Stimulated activated CD4-positive, alpha-beta T cell treated with anti-CD3 and anti-CD28 coated beads, Interleukin-4, amount 100 ng/mL, for 1 hour (primary cell): ENCODE results near the gene ARHGAP42.

ENCODE experiments used
- DNase-seq: peaks from one replicate; pipeline ENCODE4 v3.0.0-alpha.2; 2020

Gene ARHGAP42

DNA sequence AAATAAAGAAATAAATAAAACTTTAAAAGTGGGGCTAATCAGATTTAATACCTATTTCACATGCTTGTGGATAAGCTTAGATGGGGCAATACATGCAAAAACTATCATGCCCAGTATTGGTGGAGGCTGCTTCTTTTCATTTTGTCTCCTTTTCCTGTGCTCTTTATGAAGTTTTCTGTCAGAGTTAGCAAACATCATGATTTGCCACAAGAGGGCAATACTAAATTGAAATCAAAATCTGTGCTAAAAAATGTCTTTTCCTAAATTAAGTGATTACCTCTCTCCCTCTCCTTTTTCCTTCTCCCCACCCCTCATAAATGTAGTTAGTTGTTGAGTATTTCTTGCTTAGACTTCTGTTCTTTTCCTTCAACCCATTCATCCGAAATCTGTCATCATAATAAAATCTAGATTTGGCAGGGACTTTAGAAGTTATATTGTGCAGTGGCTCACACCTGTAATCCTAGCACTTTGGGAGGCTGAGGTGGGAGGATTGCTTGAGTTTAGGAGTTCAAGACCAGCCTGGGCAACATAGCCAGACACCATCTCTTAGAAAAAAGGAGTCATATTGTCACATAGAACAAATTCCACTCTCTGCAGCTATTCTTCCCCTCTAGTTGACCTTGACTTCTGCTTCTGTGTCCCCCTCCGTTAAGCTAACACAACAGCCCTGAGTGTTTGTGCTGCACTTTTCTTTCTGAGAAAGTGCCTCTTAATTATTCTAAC is 4.7 kb upstream of the ARHGAP42 start:
- no peak for DNase-seq

DNA sequence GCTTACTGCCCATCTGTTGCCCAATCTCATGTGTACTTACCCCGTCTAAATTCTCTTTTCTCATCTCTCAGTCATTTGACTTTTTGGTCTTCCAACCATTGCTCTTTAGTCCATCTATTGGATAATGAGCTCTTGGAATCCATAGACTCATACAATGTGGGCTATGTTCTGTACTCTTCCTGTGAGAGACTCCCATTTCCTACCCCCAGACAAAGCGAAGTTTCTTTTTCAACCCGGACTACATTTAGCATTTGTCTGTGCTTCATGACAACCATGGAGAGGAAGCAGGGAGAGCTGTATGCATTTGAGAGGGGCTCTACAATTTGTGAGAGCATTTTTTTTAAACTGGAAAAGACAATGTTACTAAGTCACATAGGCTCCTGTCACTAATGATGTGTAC is 4.0 kb upstream of the ARHGAP42 start:
- no peak for DNase-seq

DNA sequence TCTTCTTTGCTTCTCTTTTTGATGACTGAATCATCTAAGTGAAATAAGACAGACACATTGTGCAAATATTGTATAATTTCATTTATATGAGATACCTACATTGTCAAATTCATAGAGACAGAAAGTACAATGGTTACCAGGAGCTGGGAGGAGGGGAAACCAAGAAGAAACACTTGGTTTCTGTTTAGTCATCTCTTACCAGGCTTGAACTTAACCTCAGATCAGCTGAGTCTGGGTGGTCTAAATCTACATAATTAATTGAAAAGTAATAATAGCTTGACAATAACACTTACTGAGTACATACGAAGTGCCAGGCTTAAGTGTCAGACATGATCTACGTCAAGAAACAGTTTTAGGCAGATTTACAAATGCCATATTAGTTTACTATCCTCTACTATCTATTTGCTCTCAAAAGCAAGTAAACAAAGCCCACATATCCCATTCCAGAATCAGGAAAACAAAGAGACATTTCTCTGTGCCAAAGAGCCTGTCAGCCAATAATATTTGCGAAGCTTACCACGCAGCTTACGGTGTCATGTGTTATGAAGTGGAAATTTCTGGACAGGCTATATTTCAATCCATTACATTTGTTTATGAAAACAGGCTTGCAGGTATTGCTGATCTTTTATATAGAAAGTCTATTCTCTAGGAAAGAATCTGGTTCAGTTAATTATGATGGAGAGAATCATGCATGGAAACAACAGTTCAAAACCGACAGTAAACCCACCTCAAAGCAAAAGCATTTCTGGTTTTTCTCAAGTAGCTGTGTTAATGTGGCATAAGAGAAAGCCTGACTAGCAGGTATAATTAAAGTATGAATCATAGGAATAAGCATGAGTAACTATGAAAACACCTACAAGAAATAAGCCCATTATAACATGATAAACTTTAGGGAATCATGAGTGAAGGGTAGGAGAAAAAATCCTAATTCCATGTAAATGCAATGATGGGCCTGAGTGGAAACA is 2.7 kb upstream of the ARHGAP42 start:
- DNase-seq: no peak

DNA sequence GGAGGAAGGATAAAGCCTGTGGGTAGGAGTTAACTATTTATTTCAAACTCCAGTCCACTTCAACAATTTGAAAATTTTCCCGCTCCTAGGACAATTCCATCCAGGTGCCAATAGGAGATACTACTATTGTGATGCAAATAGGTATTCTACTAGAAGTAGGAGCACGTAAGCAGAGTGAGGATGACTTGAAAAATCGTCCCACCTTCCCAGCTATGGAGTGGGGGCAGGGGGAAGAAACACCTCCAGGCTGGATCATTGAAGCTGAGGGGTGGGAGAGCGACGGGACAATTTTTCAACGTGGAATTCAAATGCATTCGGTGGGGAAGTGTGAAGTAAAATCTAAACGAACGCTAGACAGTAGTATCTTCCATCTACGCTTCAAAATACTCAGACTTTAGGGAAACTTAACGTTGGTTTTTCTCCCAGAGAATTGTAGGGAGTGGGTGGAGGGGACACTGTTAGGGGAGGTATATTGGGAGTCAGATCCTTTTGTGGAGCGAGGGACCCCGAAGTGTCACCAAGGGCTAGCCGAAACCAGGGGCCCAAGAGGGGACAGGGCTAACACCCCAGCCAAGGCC is 523 bp upstream of the ARHGAP42 start:
- no peak for DNase-seq

DNA sequence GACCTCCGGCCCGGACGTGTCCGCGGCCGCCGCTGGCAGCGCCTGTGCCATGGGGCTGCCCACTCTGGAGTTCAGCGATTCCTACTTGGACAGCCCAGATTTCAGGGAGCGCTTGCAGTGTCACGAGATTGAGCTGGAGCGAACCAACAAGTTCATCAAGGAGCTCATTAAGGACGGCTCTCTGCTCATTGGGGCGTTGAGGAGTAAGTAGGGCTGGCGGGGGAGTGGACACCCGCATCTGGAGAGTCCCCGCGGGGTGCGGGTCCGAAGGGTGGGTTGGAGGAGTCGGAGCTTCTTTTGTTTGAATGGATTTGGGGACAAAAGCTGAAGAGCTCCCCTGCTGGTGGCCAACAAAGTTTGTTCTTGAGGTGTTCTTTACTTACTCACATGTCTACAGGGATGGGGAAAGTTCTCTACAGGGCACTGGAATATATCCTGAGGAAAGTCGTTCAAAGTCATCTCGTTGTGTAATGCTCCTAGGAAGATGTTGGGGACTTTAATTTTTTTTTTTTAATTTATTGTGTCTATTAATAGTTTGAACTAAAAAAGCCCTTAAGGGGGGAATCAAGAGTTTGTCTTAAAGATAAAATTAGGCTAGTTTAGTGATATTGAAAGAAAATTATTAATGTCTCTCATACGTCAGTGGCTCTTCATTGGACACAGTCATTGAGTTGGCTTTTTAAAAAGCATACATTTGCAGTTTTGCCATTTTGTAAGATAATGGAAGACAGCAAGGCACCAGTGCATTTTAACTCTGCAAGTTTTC is 725 bp downstream of the ARHGAP42 start:
- DNase-seq: no peak

DNA sequence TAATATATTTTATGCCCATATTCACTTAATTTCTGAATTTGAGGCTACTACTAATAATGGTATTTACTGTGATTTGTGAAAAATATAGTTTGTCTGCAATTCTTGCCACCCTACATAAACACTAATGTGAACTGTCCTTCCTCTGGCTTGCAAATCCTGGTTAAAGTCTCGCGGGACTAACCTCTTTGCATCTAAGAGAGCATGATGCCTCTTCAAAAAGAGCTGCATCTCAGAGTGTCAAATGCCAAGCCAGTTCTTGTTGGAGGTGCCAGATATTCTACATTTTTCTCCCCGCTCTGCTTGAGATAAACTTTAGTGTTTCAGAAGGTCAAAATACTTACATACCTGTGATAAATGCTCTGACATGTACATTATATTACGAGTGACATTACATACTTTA is 2.1 kb downstream of the ARHGAP42 start:
- DNase-seq: no peak

DNA sequence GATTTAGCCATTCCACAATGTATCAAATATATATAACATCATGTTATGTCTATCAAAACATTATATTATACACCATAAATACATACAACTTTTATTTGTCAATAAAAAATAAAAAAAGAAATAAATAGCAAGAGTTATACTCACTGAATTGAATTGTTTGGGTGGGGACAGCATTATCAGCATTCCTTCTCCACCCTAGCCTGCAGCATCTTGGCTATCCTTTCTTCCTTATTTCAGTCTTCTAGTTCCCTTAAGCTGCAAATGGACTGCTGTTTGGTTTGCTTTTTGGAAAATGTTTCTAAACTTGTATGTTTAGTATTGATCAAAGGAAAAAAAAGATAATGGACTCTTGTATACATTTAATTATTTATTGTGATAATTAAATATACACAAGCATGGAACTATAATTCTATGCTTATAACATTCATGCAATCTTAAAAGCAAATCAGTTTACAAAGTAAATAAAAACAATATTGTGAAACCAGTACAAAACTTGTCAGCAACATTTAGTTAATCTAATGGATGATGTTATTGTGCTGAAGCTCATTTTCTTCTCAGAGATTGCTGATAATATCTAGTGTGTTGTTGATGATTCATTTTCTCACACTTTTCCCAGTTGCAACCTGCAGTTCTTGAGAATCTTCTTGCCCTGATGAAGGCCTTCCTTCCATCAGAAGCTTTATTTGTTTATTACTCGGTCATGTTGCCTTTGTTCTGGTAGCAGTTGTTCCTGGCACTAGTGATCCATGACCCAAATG is 5.0 kb downstream of the ARHGAP42 start:
- no peak for DNase-seq

DNA sequence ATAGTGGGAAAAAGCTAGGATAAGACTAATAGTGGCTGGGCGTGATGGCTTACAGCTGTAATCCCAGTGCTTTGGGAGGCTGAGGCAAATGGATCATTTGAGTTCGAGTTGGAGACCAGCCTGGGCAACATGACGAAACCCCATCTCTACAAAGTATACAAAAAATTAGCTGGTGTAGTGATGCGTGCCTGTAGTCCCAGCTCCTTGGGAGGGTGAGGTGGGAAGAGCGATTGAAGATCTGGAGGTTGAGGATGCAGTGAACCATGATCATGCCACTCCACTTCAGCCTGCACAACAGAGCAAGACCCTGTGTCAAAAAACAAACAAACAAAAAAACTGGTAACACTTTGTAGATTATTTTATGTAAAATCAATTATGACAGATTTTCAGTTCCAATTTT is 8.8 kb downstream of the ARHGAP42 start:
- DNase-seq: no peak

DNA sequence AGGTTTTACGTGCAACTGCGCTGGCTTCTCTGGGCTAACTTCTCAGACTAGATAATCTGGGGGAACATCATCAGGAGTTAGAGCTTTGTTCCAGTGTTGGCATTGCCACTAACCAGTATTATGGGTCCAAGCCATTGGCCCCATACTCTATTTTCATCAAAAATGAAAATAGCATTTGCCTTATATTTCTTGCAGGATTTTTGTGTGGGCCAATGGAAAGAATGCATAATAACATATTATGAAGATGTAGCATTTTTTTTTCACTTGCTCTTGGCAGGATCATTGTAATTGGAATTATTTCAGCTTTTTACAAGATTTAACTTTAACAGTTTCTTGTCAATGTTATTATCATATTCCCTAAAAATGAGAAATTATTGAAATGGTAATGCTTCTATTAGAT is 16.1 kb downstream of the ARHGAP42 start:
- no peak for DNase-seq

DNA sequence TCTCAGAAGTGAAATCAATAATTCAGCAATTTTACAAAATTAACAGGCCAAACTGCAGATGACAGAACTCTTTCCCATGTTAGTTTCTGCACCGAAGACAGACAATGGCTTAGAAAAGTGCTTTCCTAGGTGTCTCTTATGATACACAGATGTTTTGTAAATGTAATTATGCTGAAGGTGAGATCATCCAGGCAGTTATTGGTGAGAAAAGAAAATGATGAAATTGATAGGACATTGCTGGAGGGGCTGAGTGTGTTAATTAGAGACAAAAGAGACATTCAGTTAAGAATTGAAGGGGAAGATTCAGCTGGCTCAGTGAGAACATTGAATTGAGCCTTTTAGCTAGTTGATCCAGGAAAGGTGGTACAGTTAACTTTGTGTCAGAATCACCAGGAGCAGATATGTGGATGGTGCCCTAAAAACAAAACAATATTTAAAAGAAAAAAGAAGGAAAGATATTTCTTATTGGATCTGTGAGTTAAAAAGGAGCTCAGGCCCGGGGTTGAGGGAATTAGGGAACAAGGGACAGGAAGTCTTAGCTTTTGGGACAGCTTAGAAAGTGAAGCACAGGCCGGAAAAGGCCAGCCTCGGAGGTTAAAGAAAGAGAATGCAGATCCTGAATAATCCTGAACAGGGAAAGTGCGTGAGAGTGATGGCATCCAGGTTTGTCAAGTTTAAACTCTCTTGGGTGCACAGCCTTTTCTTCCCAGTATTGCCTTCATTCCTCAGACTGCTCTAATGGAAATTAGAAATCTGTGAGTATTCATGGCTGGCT is 16.9 kb downstream of the ARHGAP42 start:
- no peak for DNase-seq

DNA sequence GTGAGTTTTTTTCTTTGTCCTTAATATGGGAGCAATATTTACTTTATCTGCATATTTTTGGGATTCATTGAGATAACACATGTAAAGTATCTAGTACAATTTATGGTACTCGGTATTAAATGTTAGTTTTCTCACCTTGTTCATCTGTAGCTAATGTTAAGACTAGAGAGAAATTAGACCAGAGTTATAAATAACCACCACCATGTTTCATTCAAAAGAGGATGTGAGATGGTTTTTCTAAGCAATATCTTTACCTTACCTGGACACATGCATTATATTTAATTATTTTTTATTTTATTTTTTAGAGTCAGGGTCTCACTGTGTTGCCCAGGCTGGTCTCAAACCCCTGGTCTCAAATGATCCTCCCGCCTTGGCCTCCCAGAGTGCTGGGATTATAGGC is 18.4 kb downstream of the ARHGAP42 start:
- no peak for DNase-seq

DNA sequence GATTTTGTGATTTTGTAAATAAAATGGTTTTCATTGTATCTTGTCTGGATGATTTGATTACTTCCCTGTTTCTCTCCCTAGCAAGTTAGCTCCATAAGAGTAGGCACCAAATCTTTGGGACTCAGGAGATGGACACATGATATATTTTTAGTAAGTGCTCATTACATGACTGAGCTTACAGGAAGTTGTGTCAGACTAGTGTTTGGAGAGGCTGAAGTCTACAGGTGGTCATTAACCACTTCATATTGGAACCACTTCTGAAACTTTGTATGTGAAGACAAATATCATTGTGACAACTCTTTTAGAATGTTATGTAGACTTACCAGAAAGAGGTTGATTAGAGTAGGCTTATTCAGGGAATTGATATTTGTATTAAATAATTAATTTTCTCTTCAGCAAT is 19.1 kb downstream of the ARHGAP42 start:
- DNase-seq: no peak

DNA sequence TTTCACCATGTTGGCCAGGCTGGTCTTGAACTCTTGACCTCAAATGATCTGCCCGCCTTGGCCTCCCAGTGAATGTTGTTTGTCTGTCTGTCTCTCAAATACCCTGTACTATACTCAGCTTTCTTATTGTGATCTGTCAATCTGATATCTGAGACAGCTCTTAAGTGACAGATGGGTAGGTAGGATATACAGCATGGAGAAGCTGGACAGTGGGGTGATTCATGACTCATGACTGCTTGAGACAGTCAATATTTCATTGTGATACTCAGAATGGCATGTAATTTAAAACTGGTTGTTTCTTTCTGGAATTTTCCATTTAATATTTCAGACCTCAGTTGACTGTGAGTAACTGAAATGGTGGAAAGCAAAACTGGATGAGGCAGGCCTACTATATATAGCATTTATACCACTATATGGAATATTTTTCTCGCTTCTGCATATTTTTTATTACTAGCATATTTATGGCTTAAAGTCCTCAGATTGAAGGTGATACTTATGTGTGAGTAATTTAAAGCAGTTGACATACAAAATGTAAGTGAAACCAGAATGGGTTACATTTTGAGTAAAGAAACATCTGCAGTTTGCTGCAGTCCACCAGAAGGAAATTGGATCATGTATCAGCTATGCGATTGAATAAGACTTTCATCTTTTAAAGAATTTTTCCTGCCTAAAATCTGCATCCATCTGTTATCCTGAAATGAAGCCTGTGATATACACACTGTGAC is 22.3 kb downstream of the ARHGAP42 start:
- no peak for DNase-seq

DNA sequence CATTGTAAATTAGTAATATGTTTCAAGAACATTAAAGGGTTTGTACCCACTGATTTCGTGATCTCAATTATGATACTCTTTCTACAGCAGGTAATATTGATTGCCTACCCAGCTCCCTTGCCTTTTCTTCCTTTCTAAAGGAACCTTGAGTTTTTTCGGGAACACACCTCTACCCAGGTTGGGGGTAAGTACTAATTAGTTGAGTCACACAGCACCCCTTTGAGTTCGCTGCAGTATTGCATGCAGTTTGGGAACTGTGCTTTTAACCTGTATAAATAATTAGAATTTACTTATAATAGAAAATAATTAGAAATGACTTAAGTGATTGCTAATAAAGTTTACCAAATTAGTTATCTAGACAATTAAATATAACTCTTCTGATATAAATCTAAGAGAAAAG is 24.9 kb downstream of the ARHGAP42 start:
- no peak for DNase-seq

DNA sequence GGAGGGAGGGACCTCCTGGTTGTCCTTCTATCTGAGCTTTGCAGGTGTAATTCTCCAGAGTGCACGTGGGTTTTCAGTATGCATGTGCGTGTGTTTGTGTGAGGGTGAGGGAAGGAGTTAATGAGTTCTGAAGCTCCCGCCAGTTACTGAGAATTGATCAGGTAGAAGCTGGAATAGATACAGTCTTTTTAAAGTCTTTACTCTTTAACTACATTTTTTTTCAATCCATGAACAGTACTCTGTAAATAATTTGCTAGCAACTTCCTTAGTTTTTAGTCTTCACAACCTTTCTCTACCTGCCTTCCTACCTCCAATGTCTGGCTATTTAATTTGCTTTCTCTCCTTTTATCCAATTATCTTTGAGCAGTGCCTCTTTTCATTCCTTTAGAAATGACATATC is 25.5 kb downstream of the ARHGAP42 start:
- DNase-seq: no peak

DNA sequence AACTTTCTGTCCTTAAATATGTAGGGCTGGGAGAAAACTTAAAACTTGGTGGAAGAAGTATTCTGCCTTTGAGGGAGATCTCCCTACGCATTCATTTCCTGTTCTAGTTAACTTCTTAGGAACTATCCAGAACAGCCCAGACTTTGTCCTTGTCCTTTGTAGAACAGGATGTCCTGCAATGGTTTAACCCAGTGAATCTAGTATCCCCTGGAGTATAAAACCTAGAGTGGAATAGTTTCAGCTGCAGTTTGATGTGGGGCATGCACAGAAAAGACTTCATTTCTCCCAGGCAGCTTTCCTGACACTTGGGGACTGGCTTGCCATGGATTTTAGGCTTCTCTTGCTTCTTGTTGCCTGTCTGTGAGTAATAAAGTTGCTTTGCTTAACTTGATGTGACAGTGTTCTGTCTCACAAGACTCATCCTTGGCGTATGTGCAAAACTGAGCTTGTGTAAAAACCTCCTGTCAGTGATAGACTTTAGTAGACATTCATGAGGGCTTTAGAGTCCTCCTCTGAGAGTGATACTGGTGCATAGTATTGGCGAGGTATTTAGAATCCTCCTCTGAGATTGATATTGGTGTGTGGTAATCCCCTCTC is 28.2 kb downstream of the ARHGAP42 start:
- DNase-seq: no peak

DNA sequence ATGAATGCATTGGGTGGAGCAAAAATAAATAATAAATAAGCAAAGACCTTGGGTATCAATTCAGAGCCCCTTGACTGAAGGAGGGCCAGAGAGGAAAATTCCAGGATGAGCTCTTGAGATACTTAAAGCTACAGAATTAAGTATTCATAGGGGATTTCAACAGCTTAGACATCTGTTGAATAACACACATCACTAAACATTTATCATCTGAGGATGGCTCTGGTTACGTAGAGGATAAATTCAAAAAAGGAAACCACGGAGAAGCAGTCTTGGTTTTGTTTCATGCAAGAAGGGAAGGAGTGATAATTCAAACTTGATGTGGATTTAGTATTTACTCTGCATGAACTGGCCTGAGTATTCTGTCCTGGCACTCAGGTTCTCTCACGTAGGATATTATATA is 29.8 kb downstream of the ARHGAP42 start:
- DNase-seq: no peak

DNA sequence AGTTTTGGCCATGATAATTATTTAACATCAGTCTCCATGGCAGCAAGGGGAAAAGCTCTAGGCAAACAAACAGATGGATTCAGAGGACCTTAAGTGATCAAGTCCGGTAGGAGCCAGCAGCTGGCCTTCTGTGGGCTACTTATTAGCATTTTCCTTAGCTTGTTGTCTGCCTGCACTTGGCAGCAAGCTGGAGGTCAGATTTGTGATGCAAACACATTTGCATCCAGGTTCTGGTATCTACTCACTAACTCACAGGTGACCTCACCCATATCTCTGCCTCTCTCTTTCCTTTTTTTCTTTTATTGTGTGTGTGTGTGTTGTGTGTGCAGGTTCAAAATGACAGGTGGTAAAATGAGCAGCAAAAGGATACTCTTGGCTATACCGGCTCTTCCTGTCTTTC is 32.3 kb downstream of the ARHGAP42 start:
- no peak for DNase-seq

DNA sequence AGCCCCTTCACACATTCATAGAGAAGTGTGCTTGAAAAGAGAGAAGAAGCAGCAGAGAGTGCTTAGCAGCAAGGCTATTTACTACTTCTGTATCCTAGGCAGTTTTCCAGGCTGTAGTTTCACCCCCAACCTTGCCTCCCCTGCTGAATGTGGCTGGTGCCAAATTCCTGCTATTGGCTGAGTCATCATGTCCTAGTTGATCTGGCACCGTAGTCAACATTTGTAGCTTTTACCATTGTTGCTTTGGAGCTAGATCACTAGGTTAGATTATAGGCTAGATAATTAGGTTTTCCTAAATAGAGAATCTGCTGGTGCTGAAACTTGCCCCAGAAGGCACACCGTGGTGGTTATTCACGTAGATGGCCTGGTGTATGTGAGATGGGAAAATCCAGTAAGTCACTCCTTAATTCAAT is 32.7 kb downstream of the ARHGAP42 start:
- no peak for DNase-seq

DNA sequence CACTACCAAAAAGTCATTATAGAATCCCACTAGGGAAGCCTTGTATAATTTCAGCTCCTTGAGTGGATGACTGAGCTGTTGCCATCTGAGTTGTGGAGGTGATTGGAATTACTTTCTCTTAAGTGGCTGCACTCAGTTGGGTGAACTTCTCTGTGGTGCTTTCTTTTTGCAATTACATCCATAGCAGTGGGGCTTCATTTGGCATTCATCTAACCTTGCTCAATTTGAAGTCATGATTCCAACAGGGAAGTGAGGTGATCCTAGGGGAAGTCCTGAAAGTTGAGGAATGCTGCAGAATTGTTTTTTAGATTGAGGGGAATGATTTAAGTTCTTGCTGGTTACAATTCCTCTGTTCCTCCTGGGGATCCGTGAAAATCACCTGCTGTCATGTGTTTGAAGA is 39.6 kb downstream of the ARHGAP42 start:
- DNase-seq: no peak
